NCI-H526 treated with DMSO at 0.1 percent for 48 hours (cell line): Measurements from ENCODE around the gene MCEE.

Experiments
- DNase-seq: peaks from one replicate; lab custom pipeline; 2025; lab: John Stamatoyannopoulos, UW

MCEE gene

DNA sequence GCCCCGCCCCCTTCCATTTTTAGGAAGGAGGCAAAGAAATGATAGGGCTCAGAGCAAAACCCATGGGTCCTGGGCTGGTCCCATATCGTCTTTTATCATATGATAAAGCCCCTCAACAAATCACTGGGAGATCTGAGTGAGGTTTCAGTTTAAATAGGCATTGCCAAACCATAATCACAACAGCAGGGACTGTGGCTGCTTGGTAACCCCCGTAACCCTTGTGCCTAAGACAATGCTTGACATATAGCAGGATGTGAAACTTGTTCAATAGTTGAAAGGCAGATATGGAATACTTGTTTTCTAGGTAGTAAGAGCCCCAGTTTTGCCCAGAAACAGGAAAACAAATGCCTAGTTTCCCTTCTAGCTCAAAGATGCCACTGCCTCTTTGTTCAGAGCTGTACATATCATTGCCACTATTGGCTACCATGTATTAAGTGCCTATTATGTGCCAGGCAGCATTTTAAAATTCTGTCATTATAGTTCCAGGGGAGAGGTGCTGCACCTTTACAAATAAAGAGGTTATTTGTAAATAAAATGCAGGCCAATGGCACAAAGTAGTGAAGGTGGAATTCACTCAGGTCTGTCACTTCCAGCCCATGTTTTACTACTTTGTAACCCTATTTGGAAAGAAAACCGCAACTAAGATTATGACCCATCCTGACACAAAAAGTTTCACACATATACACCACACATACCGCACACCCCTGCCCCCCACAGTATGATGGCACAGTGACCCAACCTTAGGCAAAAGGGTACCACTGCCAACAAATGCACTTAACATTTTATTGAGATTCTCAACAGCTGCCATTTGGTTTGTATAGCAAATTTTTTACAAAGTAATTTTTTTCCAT, 47.4 kb downstream of the MCEE start:
- no peak for DNase-seq

DNA sequence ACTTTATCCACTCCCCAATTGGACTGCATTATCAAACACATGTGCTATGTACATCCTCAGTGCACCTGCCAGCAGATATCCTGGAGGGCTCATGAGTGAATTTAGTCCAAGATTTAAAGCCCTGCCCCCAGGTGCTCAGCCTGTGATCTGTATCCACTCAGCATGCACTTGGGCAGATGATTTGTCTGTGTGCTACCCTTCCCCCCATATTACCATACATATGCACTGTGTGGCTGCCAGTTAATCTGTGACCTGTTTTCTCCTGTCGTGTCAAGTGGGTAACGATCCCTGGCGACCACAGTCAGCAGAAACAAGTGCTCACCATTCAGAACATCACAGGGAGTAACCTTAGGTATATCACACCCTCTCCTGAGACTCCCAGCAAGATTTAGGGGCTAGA, 51.4 kb downstream of the MCEE start:
- no peak for DNase-seq

DNA sequence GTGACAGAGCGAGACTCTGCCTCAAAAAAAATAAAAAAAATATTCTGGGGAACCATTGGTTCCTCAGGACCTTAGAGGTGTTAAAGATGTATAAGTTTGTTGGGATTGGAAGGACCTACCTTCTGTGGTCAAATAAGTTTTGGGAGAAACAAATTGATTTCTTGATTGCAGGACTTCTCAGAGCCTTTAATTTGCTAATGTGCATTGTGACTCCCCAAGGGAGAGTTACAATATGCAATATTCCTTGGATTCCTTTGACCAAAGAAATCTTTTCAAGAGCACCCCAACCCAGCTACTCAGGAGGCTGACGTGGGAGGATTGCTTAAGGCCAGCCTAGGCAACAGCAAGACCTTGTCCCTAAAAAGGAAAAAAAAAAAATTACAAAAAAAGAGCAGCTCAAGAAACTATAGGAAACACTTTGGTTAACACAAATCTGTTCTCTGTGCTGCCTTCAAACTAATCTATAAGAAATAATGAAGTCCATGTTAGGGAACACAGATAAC, 55.1 kb downstream of the MCEE start:
- no peak for DNase-seq

DNA sequence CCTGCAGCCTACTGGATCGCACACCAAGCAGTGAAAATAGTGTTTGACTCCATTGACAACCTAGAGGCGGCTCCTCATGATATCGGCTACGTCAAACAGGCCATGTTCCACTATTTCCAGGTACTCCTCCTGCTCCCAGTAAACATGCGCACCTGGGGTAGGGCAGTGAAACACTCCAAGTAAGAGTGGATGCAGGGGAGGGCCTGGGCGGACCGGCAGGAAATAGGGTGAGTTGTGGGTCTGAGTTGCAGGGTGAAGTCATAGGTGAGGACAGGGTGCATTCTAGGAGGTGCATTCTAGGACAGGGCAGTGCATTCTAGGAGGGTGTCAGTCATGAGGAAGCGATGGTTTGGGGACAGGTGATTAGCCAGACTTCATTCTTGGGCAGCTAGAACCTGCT, 56.6 kb downstream of the MCEE start:
- no peak for DNase-seq

DNA sequence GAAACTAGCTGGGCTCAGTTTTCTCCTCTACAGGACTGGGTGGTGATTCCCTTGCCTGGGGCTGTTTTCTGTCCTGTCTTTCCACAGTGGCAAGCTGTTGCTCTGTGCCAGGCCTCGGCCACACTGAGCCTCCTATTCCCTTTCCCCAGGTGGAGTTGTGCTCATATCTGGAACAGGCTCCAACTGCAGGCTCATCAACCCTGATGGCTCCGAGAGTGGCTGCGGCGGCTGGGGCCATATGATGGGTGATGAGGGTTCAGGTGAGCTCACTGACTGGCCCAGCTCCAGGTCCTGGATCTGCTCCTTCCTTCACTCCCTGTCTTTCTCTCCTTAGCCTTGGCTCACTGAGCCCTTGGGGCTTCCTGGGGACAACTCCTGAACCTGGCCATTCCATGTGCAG, 57.5 kb downstream of the MCEE start:
- no peak for DNase-seq

DNA sequence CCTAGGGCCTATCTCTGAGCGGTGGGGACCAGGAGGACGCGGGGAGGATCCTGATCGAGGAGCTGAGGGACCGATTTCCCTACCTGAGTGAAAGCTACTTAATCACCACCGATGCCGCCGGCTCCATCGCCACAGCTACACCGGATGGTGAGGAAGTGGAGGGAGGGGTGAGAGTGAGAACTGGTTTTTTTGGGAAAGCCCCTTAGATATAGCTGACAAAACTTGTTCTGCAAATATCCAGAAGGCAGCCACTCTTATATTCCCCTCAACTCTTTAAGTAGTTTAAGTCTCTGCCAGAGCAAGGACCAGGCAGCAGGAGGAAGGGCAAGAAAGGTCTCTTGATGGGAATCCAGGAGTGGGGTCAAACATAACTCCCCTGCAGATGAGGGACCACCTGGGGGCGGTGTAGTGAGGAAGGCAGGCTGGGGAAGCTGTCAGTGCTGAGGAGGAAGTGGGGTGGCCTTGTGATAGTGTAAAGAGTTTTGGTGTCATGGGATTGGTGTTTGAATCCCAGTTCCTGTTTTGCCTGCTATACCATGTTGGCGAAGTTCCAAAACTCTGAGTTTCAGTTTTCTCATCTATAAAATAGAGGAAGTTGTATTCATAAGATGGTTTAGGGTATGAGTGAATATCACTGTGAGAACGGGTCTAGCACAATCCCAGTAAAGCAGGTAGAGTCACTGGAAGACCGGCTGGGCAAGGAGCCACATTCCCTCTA, 58.2 kb downstream of the MCEE start:
- DNase-seq, result no peak

DNA sequence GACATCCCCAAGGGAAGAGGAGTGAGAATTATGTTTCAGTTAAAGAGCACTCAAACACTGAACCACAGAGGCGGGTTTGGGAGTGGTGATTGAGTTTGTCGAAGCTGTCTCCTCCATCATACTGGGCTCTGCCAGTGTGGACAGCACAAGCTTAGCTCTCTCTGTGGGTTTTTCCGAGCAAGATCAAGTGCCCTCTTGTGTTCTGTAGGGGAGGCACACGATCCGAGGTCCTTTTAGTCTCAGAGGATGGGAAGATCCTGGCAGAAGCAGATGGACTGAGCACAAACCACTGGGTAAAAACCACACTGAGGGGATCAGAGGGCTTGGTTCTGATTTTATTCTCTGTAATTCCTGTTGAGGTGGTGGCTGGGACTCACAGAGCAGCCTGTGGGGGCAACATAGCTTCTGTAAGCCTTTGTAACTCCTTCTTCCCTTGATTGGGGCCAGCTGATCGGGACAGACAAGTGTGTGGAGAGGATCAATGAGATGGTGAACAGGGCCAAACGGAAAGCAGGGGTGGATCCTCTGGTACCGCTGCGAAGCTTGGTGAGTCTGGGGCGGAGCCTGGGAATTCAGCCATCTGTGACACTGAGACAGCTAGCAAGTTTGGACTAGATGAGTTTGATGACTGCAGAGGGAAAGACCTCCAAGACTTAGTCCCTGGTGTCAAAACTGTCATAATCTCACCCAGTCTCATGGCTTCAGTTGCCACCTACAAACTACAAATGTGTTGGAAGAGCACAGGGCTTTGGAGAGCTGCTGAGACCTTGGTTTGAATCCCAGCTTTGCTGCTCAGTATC, 59.5 kb downstream of the MCEE start:
- no peak for DNase-seq

DNA sequence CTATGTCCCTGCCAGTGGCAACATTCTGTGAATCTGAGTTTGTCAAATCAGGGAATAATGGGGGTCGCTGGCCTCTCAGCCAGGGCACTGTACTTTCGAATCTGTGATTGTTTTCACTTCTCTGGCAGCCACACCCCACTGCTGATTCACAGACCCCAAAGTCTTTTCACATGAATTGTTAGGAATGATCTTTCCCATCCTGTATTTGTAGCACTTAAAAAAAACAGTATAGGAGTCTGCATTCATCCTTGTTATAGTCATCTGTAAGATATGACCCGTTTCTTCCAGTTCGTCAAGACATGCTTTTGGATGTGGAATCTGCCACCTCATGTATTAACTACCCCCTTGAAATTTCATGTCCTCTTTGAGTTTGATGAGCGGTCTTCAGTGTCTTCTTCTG, 60.7 kb downstream of the MCEE start:
- DNase-seq, result no peak

DNA sequence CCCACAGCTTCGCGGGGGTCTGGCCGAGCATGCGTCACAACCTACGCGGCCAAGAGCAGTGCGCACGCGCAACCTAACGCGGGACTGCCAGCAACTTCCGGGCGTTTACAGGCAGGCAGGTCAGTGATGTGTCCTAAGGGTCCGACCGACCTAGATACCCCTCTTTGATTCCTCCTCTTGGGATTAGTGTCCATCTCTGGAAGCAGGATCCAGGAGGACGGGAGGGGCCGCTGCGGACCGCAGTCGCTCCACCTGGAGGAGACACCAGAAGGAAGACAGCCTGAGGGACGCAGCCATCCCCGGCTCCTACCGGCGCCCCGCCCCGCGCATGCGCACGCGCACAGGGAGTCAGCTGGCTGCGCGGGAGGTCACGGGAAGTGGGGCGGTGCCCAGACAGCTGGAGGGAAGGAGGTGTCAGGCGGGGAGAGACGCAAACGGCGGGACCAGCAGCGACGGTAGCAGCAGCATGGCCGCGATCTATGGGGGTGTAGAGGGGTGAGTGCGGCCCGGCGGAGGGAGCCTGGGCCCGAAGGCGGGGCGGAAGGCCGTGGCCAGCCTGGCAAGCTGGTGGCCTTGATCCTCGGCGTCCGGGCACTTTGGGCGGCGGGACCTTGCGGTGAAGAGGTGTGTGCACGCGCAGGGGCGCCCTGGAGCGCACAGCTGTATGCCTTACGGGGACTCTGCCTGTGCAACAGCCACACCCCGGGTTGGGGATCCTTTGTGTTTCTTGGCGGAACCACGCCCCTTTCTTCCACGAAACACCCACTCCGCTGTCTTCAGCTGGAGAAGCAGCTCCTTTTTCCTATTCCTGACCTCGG, 61.6 kb downstream of the MCEE start, which contains the start of gene NAGK:
Gene NAGK, plus strand, starts transcription at position 431 of the 818 bp plus-strand sequence. Its CDS starts 36 bp downstream, at position 467.
- DNase-seq, result peak; percentile 90

DNA sequence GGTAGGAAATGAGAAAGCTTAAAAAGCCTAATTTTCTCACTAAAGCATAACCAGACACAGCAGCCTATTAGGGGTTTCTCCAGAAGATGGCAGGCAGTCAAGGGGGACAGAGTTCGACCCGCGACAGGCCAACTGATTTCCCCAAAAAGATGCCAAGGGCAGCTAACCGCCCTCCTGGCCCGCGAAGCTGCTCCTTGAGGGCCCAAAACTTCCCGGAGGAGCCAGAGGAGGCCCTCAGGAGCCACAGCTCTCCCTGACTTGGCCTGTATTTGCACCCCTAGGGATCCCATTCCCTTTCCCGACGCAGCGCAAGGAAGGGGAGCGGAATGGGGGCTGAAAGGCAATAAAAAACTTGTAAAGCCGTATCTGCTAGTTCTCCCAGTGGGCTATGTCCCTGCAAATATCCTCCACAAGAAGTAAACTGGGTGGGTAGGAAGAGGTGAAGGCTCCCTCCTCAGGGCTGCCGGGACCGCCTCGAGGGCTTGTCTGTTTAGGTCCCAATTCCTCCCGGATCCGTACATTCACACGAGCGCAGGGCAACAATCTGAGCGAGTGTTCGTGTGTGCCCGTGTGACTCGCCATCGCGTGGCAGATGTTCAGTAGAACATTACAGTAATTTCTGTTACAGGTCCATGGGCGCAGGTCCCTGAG, 62.3 kb downstream of the MCEE start:
- DNase-seq, result no peak

DNA sequence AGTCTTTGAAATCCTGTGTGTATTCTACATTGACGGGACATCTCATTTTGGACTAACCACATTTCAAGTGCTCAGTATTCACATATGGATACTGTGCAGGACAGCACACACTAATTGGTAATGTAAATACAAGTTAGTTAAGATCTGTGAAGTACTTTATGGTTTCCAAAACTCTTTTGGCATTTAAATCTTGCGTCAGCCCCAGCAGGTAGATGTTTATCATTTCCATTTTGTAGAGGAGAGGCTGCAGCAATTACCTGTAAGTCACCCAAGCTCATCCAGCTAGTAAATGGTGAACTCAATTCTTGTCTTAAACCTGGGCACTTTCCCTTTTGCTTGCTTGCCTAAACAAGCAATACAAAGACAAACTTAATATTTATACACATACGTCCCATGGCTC, 63.2 kb downstream of the MCEE start:
- DNase-seq, result no peak

DNA sequence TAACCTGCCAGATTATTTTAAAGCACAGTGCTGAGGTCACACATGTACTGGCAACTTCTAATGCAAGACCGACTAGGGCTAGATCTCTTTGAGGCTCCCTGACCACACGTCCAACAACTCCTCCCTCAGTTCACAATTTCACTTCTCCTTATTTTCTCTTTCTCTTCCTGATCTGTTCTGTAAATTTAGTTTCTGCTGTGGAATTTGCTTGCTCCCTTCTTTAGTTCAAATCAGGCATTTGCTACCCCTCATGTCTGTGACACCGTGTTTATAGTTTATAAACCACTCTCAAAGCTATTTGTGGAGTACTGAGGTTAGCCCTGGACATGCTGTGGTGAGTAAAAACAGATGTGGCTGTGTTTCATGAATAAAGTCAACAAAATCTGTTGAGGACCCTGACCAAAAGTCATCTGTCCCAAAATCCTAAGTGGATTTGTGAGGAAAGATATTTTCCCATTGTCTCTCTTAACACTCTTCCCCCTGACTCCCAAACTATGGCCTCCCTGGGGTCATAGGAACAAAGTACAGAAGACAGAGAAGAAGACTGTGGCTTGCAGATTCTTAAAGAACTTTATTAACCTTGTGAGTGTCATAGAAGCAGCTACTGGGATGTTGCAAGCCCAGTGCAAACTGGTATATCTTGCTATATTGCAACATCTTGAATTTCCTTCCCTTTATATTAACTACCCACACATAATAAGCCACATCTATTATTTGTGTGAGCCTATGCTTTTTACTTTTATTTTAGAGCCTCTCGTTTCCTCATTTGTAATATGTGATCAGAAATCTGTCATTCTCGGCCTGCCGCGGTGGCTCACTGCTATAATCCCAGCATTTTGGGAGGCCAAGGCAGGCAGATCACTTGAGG, 65.0 kb downstream of the MCEE start:
- no peak for DNase-seq

DNA sequence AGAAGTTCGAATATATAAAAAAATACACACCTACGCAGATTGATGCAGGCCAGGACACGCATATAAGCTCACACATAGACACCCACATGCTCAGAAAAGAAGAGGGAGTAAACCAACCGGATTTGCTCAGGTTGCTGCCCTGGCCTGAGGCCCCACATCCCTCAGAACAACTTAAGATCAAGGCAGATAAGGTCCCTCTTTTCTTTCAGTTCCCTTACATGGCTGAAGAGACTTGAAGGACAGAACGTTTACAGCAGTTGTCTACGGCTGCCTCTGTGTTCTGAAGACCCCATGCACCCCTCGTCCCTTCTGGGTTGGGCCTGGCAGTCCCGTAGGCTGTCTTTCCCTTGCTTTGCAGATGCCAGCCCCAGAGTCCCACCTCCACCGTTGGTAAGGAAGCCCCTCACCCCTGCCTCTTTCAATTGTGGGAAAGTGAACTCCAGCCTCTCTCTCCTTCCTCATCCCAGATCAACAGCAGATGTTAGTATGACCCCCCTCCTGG, 65.9 kb downstream of the MCEE start:
- no peak for DNase-seq

DNA sequence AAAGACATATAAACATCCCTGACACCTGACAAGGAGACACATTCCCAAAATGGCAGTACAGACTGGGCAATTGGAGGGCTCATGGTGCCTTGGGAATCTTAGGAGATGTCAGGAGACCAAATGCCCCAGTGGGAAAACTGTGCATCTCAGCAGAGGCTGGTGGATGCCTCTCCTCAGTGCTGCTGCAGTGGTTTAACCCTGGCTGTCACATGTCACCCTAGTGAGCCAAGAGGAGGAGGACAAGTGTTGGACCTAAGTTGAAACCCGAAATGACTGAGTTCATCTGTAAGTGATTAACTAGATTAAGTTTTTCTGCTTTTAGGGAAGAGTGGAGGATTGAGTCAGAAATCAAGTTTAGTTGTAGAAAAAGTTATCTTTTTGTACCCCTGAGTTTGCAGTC, 66.8 kb downstream of the MCEE start:
- DNase-seq, result no peak

DNA sequence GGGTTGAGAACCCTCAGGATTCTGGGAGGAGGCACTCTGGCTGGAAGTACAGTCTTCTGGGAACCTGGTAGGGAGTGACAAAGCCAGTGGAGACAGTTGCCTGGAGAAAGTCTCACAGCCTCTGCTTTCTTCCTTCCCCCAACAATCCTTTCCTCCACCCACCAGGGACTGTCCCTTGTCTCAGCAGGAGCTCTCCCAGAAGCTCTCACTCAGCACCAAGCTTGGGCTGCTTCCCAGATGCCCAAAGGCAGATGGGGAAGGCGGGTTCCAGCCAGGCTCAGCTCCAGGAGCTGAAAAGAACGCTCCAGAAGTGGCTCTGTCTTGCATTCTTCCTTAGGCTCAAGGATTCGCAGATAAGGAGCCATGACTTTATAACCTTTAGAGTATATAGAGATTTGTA, 69.2 kb downstream of the MCEE start:
- no peak for DNase-seq

DNA sequence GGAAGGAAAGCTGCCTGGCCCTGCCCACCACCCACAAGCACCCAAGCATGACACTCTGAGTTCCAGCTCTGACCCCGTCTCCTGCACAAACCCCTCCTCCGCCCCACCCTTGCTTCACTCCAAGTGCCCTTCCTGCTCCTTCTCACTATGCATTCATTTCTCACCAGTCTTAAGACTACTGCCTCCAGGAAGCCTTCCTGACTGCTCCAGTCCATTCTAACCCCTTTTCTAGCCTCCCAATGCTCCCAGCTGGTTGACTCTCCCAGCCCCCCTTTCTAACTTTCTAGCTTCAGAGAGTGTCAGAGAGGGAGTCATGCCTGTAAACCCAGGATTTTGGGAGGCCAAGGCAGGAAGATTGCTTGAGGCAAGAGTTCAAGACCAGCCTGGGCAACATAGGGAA, 69.8 kb downstream of the MCEE start:
- DNase-seq, result no peak
